T-cell (primary cell): Measurements from ENCODE around the gene ASB1. TPM values are rescaled to one million over a fixed set of nuclear protein-coding genes. Genes with fewer than 3 reads are reported as not detected.

Experiments
- ATAC-seq, 4 experiments: fragments of 200-7000 bp in 3 of 4; fragments of 150-1000 bp in 1 of 4; cut with Tn5 transposase; replicated peaks in 1 of 4; 1 replicate in 3 of 4; 2 replicates in 1 of 4; pipeline ENCODE4 v1.10.0; 2021; ENCODE audit warnings: moderate library complexity in 3 of 4, mild to moderate bottlenecking in 2 of 4, moderate number of reproducible peaks in 1 of 4
- CTCF ChIA-PET, 2 donors: fragments of 300-600 bp; sonication (Branson Sonifier 250); formaldehyde crosslinking; loops; one replicate each; lab custom pipeline; 2022; ENCODE audit warnings: antibody characterized with exemption in 2 of 2; lab: Charles Lee
- POLR2A ChIA-PET, 2 donors: fragments of 300-600 bp; sonication (Branson Sonifier 250); formaldehyde crosslinking; loops; one replicate each; lab custom pipeline; 2022; ENCODE audit warnings: antibody characterized with exemption in 2 of 2; lab: Charles Lee
- DNase-seq, 35 experiments: peaks; one replicate each; pipeline versions ENCODE4 v3.0.0 to v3.0.0-alpha.2; 2013 to 2023
- H3K27ac ChIP-seq: one replicate; pipeline ENCODE4 v1.5.1; 2013; ENCODE audit warnings: low read length
- H3K27me3 ChIP-seq, 2 experiments: replicated peaks in 1 of 2; 1 replicate in 1 of 2; 2 replicates in 1 of 2; pipeline versions ENCODE4 v1.6.1 to v1.7.0; 2013; ENCODE audit warnings: low read length in 1 of 2, mixed read lengths in 1 of 2; ENCODE audit not compliant: control insufficient read depth in 2 of 2, insufficient read depth in 2 of 2; ENCODE audit errors: extremely low read depth in 1 of 2
- H3K36me3 ChIP-seq, 2 donors: 1 replicate in 1 of 2; 2 replicates in 1 of 2; pipeline versions ENCODE4 v1.6.1 to v1.7.0; 2013; ENCODE audit warnings: low read length in 1 of 2; ENCODE audit not compliant: control insufficient read depth in 2 of 2, insufficient read depth in 1 of 2; ENCODE audit errors: extremely low read depth in 1 of 2
- H3K4me1 ChIP-seq, 2 experiments: 1 replicate in 1 of 2; 2 replicates in 1 of 2; pipeline versions ENCODE4 v1.6.1 to v1.7.0; 2013; ENCODE audit warnings: low read length in 2 of 2, mixed read lengths in 1 of 2; ENCODE audit not compliant: insufficient read depth in 2 of 2, control insufficient read depth in 1 of 2; ENCODE audit errors: extremely low read depth in 1 of 2
- H3K4me3 ChIP-seq, 2 donors: 1 replicate in 1 of 2; 2 replicates in 1 of 2; pipeline versions ENCODE4 v1.5.1 to v1.7.0; 2013; ENCODE audit warnings: mild to moderate bottlenecking in 2 of 2, low read length in 1 of 2, moderate library complexity in 1 of 2; ENCODE audit not compliant: control insufficient read depth in 1 of 2; ENCODE audit errors: extremely low read depth in 1 of 2
- H3K9me3 ChIP-seq: 2 replicates; pipeline ENCODE4 v1.7.0; 2013
- H3K27ac Mint-ChIP-seq, 2 donors: one replicate each; pipeline ENCODE4 v1.8.0; 2020 to 2021; ENCODE audit warnings: mild to moderate bottlenecking in 2 of 2, mixed read lengths in 2 of 2
- H3K27me3 Mint-ChIP-seq, 2 donors: one replicate each; pipeline ENCODE4 v1.8.0; 2021 to 2022; ENCODE audit warnings: mixed read lengths in 2 of 2
- H3K36me3 Mint-ChIP-seq: one replicate; pipeline ENCODE4 v1.8.0; 2021; ENCODE audit warnings: mixed read lengths
- H3K4me1 Mint-ChIP-seq, 3 donors: one replicate each; pipeline ENCODE4 v1.8.0; 2020 to 2022; ENCODE audit warnings: mixed read lengths in 3 of 3, mild to moderate bottlenecking in 1 of 3
- H3K4me3 Mint-ChIP-seq, 3 donors: one replicate each; pipeline ENCODE4 v1.8.0; 2020 to 2022; ENCODE audit warnings: mild to moderate bottlenecking in 3 of 3, mixed read lengths in 3 of 3, moderate library complexity in 3 of 3
- H3K9me3 Mint-ChIP-seq, 3 donors: one replicate each; pipeline ENCODE4 v1.8.0; 2020 to 2022; ENCODE audit warnings: mixed read lengths in 3 of 3
- WGBS: methylation state at CpG from one replicate; pipeline ENCODE4 v1.1.5; 2013; ENCODE audit warnings: missing lambda C conversion rate; ENCODE audit not compliant: insufficient coverage; 5-methylcytosine and 5-hydroxymethylcytosine counted together
- total RNA-seq, 35 experiments: library from RNA in 6 of 35; stranded (reverse) in 6 of 35; fragments of 120-200 nt in 1 of 35; gene quantifications; one replicate each; pipeline versions ENCODE4 v1.2.1 to v1.2.4 and lab custom pipeline; 2013 to 2026

ASB1 gene
- total RNA-seq, 5 donors from 2014 or later (not counting 1 experiment from before 2014, with no cell fraction given), result 28.6 to 44.1 (median 42.3) TPM

GRCh38 chr2:238407566-238407965, 19.2 kb upstream of the ASB1 start:
- WGBS, result 91% methylated on average over 11 of the region's 11 CpGs
- Histone ChIP-seq H3K4me3 (no peak overlapping the region), H3K9me3 (no peaks in the 10 kb centered on the region), H3K36me3 (no peaks in the 10 kb centered on the region), H3K4me1 (peaks cover 6 to 20% of the 10 kb centered on the region in 2 experiments), H3K27me3 (no peaks in the 10 kb centered on the region), H3K27ac (no peak overlapping the region)
- H3K27ac Mint-ChIP-seq, result no peak overlapping the region
- no peak overlapping the region for H3K4me3 Mint-ChIP-seq
- H3K36me3 Mint-ChIP-seq, result peaks cover 3% of the 10 kb centered on the region
- ChIA-PET CTCF (no interaction called here), POLR2A (no interaction called here)
- peaks cover 5 to 12% (median 5%) of the 10 kb centered on the region in 3 donors for H3K4me1 Mint-ChIP-seq
- DNase-seq (no peak), ATAC-seq (no peak)
- no peaks in the 10 kb centered on the region for H3K9me3 Mint-ChIP-seq
- H3K27me3 Mint-ChIP-seq, result no peaks in the 10 kb centered on the region

- no peak for DNase-seq
- ChIA-PET POLR2A (no interaction called here), CTCF (no interaction called here)
- peaks cover 5 to 12% (median 5%) of the 10 kb centered on the region in 3 donors for H3K4me1 Mint-ChIP-seq
- H3K27me3 Mint-ChIP-seq, result no peaks in the 10 kb centered on the region
- WGBS, result 85% methylated on average over 14 of the region's 17 CpGs
- no peaks in the 10 kb centered on the region for H3K27me3 ChIP-seq
- H3K4me3 Mint-ChIP-seq, result no peak overlapping the region
- no peak overlapping the region for H3K4me3 ChIP-seq
- no peak overlapping the region for H3K27ac ChIP-seq
- H3K27ac Mint-ChIP-seq, result no peak overlapping the region
- H3K36me3 ChIP-seq, result no peaks in the 10 kb centered on the region
- ATAC-seq, result no peak
- H3K9me3 ChIP-seq, result no peaks in the 10 kb centered on the region
- H3K4me1 ChIP-seq, result peaks cover 6 to 20% of the 10 kb centered on the region in 2 experiments
- H3K36me3 Mint-ChIP-seq, result peaks cover 3% of the 10 kb centered on the region
- H3K9me3 Mint-ChIP-seq, result no peaks in the 10 kb centered on the region
Observed at GRCh38 chr2:238408615-238409340, 17.9 kb upstream of the ASB1 start.

- no peaks in the 10 kb centered on the region for H3K36me3 ChIP-seq
- ATAC-seq (no peak), DNase-seq (no peak)
- Mint-ChIP-seq H3K36me3 (no peaks in the 10 kb centered on the region), H3K4me1 (peaks cover 5 to 12% (median 6%) of the 10 kb centered on the region in 3 donors), H3K27ac (no peak overlapping the region), H3K4me3 (no peak overlapping the region), H3K27me3 (no peaks in the 10 kb centered on the region), H3K9me3 (no peaks in the 10 kb centered on the region)
- WGBS, result 88% methylated on average over 9 of the region's 34 CpGs
- ChIA-PET CTCF (no interaction called here), POLR2A (no interaction called here)
- no peak overlapping the region for H3K27ac ChIP-seq
- H3K27me3 ChIP-seq, result no peaks in the 10 kb centered on the region
- peaks cover 6 to 17% of the 10 kb centered on the region in 2 experiments for H3K4me1 ChIP-seq
- H3K9me3 ChIP-seq, result no peaks in the 10 kb centered on the region
- H3K4me3 ChIP-seq, result no peak overlapping the region
Observed at GRCh38 chr2:238409341-238410199, 17.2 kb upstream of the ASB1 start.

- Histone ChIP-seq H3K9me3 (no peaks in the 10 kb centered on the region), H3K4me1 (peaks cover 3 to 9% of the 10 kb centered on the region in 2 experiments), H3K4me3 (no peak overlapping the region), H3K27me3 (no peaks in the 10 kb centered on the region), H3K36me3 (no peaks in the 10 kb centered on the region), H3K27ac (no peak overlapping the region)
- ATAC-seq (no peak), DNase-seq (no peak)
- peaks cover 4 to 8% (median 7%) of the 10 kb centered on the region in 3 donors for H3K4me1 Mint-ChIP-seq
- H3K9me3 Mint-ChIP-seq, result peaks cover 0 to 9% (median 8%) of the 10 kb centered on the region in 3 donors
- no peaks in the 10 kb centered on the region for H3K27me3 Mint-ChIP-seq
- no CpG with 5 or more reads among the region's 12 CpGs for WGBS
- POLR2A ChIA-PET, result no interaction called here
- no peak overlapping the region for H3K4me3 Mint-ChIP-seq
- CTCF ChIA-PET, result no interaction called here
- H3K36me3 Mint-ChIP-seq, result peaks cover 6% of the 10 kb centered on the region
- H3K27ac Mint-ChIP-seq, result no peak overlapping the region
Observed at GRCh38 chr2:238412067-238412767, 14.5 kb upstream of the ASB1 start.

GRCh38 chr2:238413368-238413767, 13.4 kb upstream of the ASB1 start:
- H3K27me3 Mint-ChIP-seq, result no peaks in the 10 kb centered on the region
- Histone ChIP-seq H3K9me3 (no peaks in the 10 kb centered on the region), H3K4me1 (peaks cover 3 to 9% of the 10 kb centered on the region in 2 experiments), H3K4me3 (no peak overlapping the region), H3K27me3 (no peaks in the 10 kb centered on the region), H3K36me3 (no peaks in the 10 kb centered on the region), H3K27ac (no peak overlapping the region)
- POLR2A ChIA-PET, result no interaction called here
- CTCF ChIA-PET, result no interaction called here
- ATAC-seq (no peak), DNase-seq (no peak)
- no peak overlapping the region for H3K4me3 Mint-ChIP-seq
- H3K9me3 Mint-ChIP-seq, result peaks cover 0 to 9% (median 8%) of the 10 kb centered on the region in 3 donors
- peaks cover 4 to 8% (median 7%) of the 10 kb centered on the region in 3 donors for H3K4me1 Mint-ChIP-seq
- no CpG with 5 or more reads among the region's 2 CpGs for WGBS
- peaks cover 6% of the 10 kb centered on the region for H3K36me3 Mint-ChIP-seq
- no peak overlapping the region for H3K27ac Mint-ChIP-seq
